Calu3 (cell line): Measurements from ENCODE around the gene PSMD2. TPM values are rescaled to one million over a fixed set of nuclear protein-coding genes. Genes with fewer than 3 reads are reported as not detected.

Experiments
- BruUV-seq: library from RNA; stranded (reverse); fragments of 400-500 nt; replicated peaks from 2 replicates; lab custom pipeline; 2021; lab: Mats Ljungman, UMichigan
- CTCF ChIA-PET: fragments of 300-600 bp; sonication (Branson Sonifier 250); formaldehyde crosslinking; loops from one replicate; lab custom pipeline; 2022; ENCODE audit warnings: antibody characterized with exemption; lab: Charles Lee
- DNase-seq: peaks from one replicate; pipeline ENCODE4 v3.0.0; 2022
- H3K27ac Mint-ChIP-seq: one replicate; pipeline ENCODE4 v1.8.0; 2022; ENCODE audit warnings: mixed read lengths; ENCODE audit not compliant: unreplicated experiment
- H3K27me3 Mint-ChIP-seq: one replicate; pipeline ENCODE4 v1.8.0; 2022; ENCODE audit warnings: mixed read lengths; ENCODE audit not compliant: unreplicated experiment
- H3K36me3 Mint-ChIP-seq: one replicate; pipeline ENCODE4 v1.8.0; 2022; ENCODE audit warnings: mild to moderate bottlenecking, moderate library complexity, mixed read lengths; ENCODE audit not compliant: insufficient read depth, unreplicated experiment
- H3K4me1 Mint-ChIP-seq: one replicate; pipeline ENCODE4 v1.8.0; 2022; ENCODE audit warnings: mild to moderate bottlenecking, low read depth, mixed read lengths; ENCODE audit not compliant: unreplicated experiment
- H3K4me3 Mint-ChIP-seq: one replicate; pipeline ENCODE4 v1.8.0; 2022; ENCODE audit warnings: mild to moderate bottlenecking, low read depth, moderate library complexity, mixed read lengths; ENCODE audit not compliant: unreplicated experiment
- H3K9me3 Mint-ChIP-seq: one replicate; pipeline ENCODE4 v1.8.0; 2022; ENCODE audit warnings: low read depth, mixed read lengths; ENCODE audit not compliant: unreplicated experiment
- intact Hi-C: fragments of 100-400 bp; cut with micrococcal nuclease; formaldehyde crosslinking; loops from one replicate; pipeline ENCODE4 v1.10.0; 2022; ENCODE audit not compliant: unreplicated experiment
- total RNA-seq: library from RNA; stranded (reverse); gene quantifications from 2 replicates; pipeline ENCODE4 v1.2.3, GENCODE V29; 2022
- TF ChIP-seq, protein P1 (sequence below): fragments of 200-600 bp; IDR thresholded peaks from one replicate; pipeline ENCODE4 v1.8.0; 2022; ENCODE audit warnings: antibody characterized with exemption; ENCODE audit not compliant: unreplicated experiment

Gene PSMD2
- total RNA-seq, 1 experiment from 2014 or later = 530 TPM

DNA sequence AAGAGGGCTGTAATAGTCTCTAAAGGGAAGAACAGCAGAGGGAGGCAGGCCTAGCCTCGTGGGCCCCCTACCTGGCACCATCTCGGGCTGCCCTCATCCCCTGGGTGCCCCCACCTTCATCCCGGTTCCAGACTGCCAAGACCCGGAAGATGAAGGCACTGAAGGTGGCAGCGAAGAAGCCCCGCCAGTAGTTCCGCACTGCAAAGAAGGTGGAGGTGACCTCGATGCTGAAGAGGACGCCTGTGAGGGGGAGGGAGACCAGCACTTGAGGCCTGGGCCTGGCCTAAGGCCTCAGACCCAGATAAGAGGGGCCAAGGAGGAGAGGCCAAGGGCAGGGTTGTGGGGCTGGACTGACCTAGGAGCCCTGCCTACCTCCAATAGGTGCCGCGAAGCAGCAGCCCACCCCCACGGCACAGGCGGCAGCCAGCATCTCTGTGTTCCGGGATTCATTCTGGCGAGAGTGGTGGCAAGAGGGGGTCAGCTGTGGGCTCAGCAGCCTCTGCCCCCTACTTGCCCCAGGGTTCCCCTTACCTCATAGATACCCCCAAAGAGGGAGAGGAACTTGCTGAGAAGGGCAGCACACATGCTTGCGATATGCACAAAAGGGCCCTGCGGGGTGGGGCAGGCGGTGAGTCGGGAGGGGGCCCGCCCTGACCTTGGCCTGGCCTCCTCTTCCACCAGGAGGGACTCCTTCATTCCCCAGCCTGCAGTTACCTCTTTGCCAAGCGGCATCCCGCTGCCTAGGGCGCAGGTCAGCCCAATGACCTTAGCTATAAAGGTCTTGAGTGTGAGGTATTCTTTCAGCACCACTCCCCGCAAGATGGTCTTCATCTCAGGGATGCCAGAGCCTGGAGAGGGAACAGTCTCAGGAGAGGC lies 58.4 kb downstream of the PSMD2 start:
- no peaks in the 10 kb centered on the region for H3K27me3 Mint-ChIP-seq
- intact Hi-C loops = no loop called here
- TF ChIP-seq, protein P1, sequence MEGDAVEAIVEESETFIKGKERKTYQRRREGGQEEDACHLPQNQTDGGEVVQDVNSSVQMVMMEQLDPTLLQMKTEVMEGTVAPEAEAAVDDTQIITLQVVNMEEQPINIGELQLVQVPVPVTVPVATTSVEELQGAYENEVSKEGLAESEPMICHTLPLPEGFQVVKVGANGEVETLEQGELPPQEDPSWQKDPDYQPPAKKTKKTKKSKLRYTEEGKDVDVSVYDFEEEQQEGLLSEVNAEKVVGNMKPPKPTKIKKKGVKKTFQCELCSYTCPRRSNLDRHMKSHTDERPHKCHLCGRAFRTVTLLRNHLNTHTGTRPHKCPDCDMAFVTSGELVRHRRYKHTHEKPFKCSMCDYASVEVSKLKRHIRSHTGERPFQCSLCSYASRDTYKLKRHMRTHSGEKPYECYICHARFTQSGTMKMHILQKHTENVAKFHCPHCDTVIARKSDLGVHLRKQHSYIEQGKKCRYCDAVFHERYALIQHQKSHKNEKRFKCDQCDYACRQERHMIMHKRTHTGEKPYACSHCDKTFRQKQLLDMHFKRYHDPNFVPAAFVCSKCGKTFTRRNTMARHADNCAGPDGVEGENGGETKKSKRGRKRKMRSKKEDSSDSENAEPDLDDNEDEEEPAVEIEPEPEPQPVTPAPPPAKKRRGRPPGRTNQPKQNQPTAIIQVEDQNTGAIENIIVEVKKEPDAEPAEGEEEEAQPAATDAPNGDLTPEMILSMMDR = no peak
- H3K27ac Mint-ChIP-seq = no peak overlapping the region
- no peak overlapping the region for H3K4me3 Mint-ChIP-seq
- no peaks in the 10 kb centered on the region for H3K9me3 Mint-ChIP-seq
- DNase-seq = no peak
- H3K4me1 Mint-ChIP-seq = peaks cover 23% of the 10 kb centered on the region
- CTCF ChIA-PET = no interaction called here
- peaks cover 34% of the 10 kb centered on the region for H3K36me3 Mint-ChIP-seq
- BruUV-seq = no TSS peak

DNA sequence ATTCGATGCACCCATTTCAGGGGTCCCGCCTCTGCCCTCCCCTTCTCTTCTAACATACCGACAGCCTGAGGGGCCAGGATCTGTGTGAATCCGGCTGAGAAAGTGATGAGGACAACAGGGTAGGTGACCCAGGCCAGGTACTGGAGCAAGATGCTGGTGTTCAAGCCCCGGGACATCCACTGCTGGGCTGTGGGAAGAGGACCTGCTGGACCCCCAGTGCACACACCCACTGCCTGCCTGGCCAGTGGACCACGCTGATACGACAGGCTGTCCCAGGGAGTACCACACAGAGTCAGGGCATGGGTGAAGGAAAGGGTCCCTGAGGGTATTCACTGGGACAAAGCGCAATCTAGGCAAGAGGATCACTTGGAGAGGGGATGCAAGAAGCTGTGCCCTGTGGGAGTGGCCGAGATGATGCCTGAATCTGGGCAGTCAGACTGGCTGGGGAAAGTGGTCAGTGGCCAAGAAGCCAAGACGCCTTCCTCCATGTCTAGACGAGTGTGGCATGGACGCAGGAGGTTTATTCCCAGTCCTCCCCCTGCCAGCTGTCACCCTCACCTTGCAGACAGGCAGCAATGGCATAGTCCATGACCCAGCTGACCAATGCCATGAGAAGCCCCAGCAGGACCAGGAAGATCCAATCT lies 59.2 kb downstream of the PSMD2 start:
- H3K27me3 Mint-ChIP-seq = no peaks in the 10 kb centered on the region
- intact Hi-C loops = no loop called here
- no peak overlapping the region for H3K4me3 Mint-ChIP-seq
- no peak for DNase-seq
- no TSS peak for BruUV-seq
- H3K27ac Mint-ChIP-seq = no peak overlapping the region
- TF ChIP-seq, protein P1 = no peak
- H3K36me3 Mint-ChIP-seq = peaks cover 40% of the 10 kb centered on the region
- CTCF ChIA-PET = no interaction called here
- peaks cover 21% of the 10 kb centered on the region for H3K4me1 Mint-ChIP-seq
- no peaks in the 10 kb centered on the region for H3K9me3 Mint-ChIP-seq

Other genes starting within 250 kb of the PSMD2 start
- gene HTR3C, start 246.2 kb upstream of the PSMD2 start, total RNA-seq = not detected in 2 replicates
- gene HTR3E, start 202.2 kb upstream of the PSMD2 start, total RNA-seq = not detected in 2 replicates
- 79.6 and 87.9 TPM in 2 replicates for gene EIF2B5, start 163.9 kb upstream of the PSMD2 start, total RNA-seq
- 105 and 106 TPM in 2 replicates for gene DVL3, start 143.9 kb upstream of the PSMD2 start, total RNA-seq
- 394 and 401 TPM in 2 replicates for gene AP2M1, start 124.4 kb upstream of the PSMD2 start, total RNA-seq
- 114 and 116 TPM in 2 replicates for gene ABCF3, start 113.0 kb upstream of the PSMD2 start, total RNA-seq
- 0.54 and 0.90 TPM in 2 replicates for gene VWA5B2, start 69.7 kb upstream of the PSMD2 start, total RNA-seq
- 131 and 140 TPM in 2 replicates for gene ALG3, start 50.3 kb upstream of the PSMD2 start, total RNA-seq
- gene EEF1AKMT4, start 49.6 kb upstream of the PSMD2 start, total RNA-seq = 11.2 and 11.6 TPM in 2 replicates
- gene CAMK2N2, start 37.7 kb upstream of the PSMD2 start, total RNA-seq = 3.3 and 3.6 TPM in 2 replicates
- not detected in 2 replicates for gene ECE2, start 23.2 kb upstream of the PSMD2 start, total RNA-seq
- 662 and 673 TPM in 2 replicates for gene EIF4G1, start 15.4 kb downstream of the PSMD2 start, total RNA-seq
- 24.4 and 29.2 TPM in 2 replicates for gene FAM131A, start 38.4 kb downstream of the PSMD2 start, total RNA-seq
- 22.9 and 25.3 TPM in 2 replicates for gene CLCN2, start 62.4 kb downstream of the PSMD2 start, total RNA-seq
- 128 and 131 TPM in 2 replicates for gene POLR2H, start 62.5 kb downstream of the PSMD2 start, total RNA-seq
- not detected in 2 replicates for gene THPO, start 79.0 kb downstream of the PSMD2 start, total RNA-seq
- gene CHRD, start 80.8 kb downstream of the PSMD2 start, total RNA-seq = not detected in 2 replicates